Trophoblast cell (in vitro differentiated cells and primary cell): Measurements from ENCODE around the gene KCNS3.

Experiments
- DNase-seq, 2 donors: peaks; one replicate each; pipeline ENCODE4 v3.0.0-alpha.2; 2016
- H2AFZ ChIP-seq: 2 replicates; pipeline ENCODE4 v1.6.1; 2013; ENCODE audit warnings: low read length, moderate library complexity, mild to moderate bottlenecking; ENCODE audit not compliant: insufficient read depth, poor library complexity
- H2AK5ac ChIP-seq: 2 replicates; pipeline ENCODE4 v1.6.1; 2013; ENCODE audit warnings: mild to moderate bottlenecking, low read length
- H2BK120ac ChIP-seq: 2 replicates; pipeline ENCODE4 v1.6.1; 2013; ENCODE audit warnings: low read length, mild to moderate bottlenecking, moderate library complexity; ENCODE audit not compliant: insufficient read depth, poor library complexity
- H2BK12ac ChIP-seq: 2 replicates; pipeline ENCODE4 v1.6.1; 2013; ENCODE audit warnings: mild to moderate bottlenecking, low read length, moderate library complexity
- H2BK5ac ChIP-seq: 2 replicates; pipeline ENCODE4 v1.6.1; 2013; ENCODE audit warnings: low read length, low read depth, moderate library complexity, mild to moderate bottlenecking; ENCODE audit not compliant: poor library complexity
- H3K14ac ChIP-seq: 2 replicates; pipeline ENCODE4 v1.6.1; 2013; ENCODE audit warnings: mild to moderate bottlenecking, low read length
- H3K18ac ChIP-seq: 2 replicates; pipeline ENCODE4 v1.6.1; 2013; ENCODE audit warnings: mild to moderate bottlenecking, low read length
- H3K23ac ChIP-seq: 2 replicates; pipeline ENCODE4 v1.6.1; 2013; ENCODE audit warnings: low read length
- H3K27ac ChIP-seq: 2 replicates; pipeline ENCODE4 v1.5.1; 2013; ENCODE audit warnings: low read depth, mild to moderate bottlenecking, inconsistent platforms, low read length, moderate library complexity
- H3K27me3 ChIP-seq: 2 replicates; pipeline ENCODE4 v1.6.1; 2013; ENCODE audit warnings: inconsistent platforms, mild to moderate bottlenecking, low read length, moderate library complexity; ENCODE audit not compliant: insufficient read depth
- H3K36me3 ChIP-seq, 2 experiments: 1 replicate in 1 of 2; 2 replicates in 1 of 2; pipeline ENCODE4 v1.6.1; 2013; ENCODE audit warnings: low read length in 2 of 2, mild to moderate bottlenecking in 2 of 2, moderate library complexity in 1 of 2; ENCODE audit not compliant: insufficient read depth in 2 of 2, control insufficient read depth in 1 of 2
- H3K4ac ChIP-seq: 2 replicates; pipeline ENCODE4 v1.6.1; 2013; ENCODE audit warnings: low read depth, mild to moderate bottlenecking, low read length, moderate library complexity
- H3K4me1 ChIP-seq, 2 experiments: 1 replicate in 1 of 2; 2 replicates in 1 of 2; pipeline ENCODE4 v1.6.1; 2013; ENCODE audit warnings: low read length in 2 of 2, mild to moderate bottlenecking in 2 of 2, moderate library complexity in 1 of 2; ENCODE audit not compliant: insufficient read depth in 2 of 2, control insufficient read depth in 1 of 2
- H3K4me2 ChIP-seq: 2 replicates; pipeline ENCODE4 v1.6.1; 2013; ENCODE audit warnings: inconsistent platforms, mild to moderate bottlenecking, low read length, moderate library complexity
- H3K4me3 ChIP-seq: 2 replicates; pipeline ENCODE4 v1.5.1; 2013; ENCODE audit warnings: mild to moderate bottlenecking, low read depth, low read length, inconsistent platforms
- H3K79me1 ChIP-seq: one replicate; pipeline ENCODE4 v1.6.1; 2013; ENCODE audit warnings: low read length
- H3K79me2 ChIP-seq: 2 replicates; pipeline ENCODE4 v1.6.1; 2013; ENCODE audit warnings: low read length, mild to moderate bottlenecking; ENCODE audit not compliant: control insufficient read depth, insufficient read depth, poor library complexity
- H3K9ac ChIP-seq: 2 replicates; pipeline ENCODE4 v1.6.1; 2013; ENCODE audit warnings: mild to moderate bottlenecking, low read length
- H3K9me3 ChIP-seq: 2 replicates; pipeline ENCODE4 v1.6.1; 2013; ENCODE audit warnings: low read depth, mild to moderate bottlenecking, control low read depth, inconsistent platforms, low read length; ENCODE audit not compliant: insufficient read depth
- H4K12ac ChIP-seq: 2 replicates; pipeline ENCODE4 v1.6.1; 2013; ENCODE audit warnings: low read depth, mild to moderate bottlenecking, low read length, moderate library complexity
- H4K8ac ChIP-seq: 2 replicates; pipeline ENCODE4 v1.6.1; 2013; ENCODE audit warnings: low read depth, mild to moderate bottlenecking, low read length, moderate library complexity
- H4K91ac ChIP-seq: one replicate; pipeline ENCODE4 v1.6.1; 2013; ENCODE audit warnings: low read depth, mild to moderate bottlenecking, low read length, moderate library complexity
- WGBS: extraction: QIAGEN DNeasy Blood & Tissue Kit; methylation state at CpG from one replicate; pipeline ENCODE4 v1.1.7; 2013; ENCODE audit warnings: missing lambda C conversion rate; ENCODE audit not compliant: insufficient read length, insufficient coverage; ENCODE audit errors: extremely low coverage; 5-methylcytosine and 5-hydroxymethylcytosine counted together

The KCNS3 gene

GRCh38 chr2:17901246-17901645 is 22.8 kb downstream of the KCNS3 start:
- Histone ChIP-seq H2AK5ac (no peak overlapping the region), H3K9me3 (no peaks in the 10 kb centered on the region), H3K14ac (no peak overlapping the region), H4K8ac (no peak overlapping the region), H3K23ac (no peak overlapping the region), H3K4me3 (no peak overlapping the region), H3K27me3 (no peaks in the 10 kb centered on the region), H3K79me2 (no peaks in the 10 kb centered on the region), H3K18ac (no peak overlapping the region), H2AFZ (no peak overlapping the region), H3K4ac (no peak overlapping the region), H2BK5ac (no peak overlapping the region), H3K4me1 (no peaks in the 10 kb centered on the region), H3K79me1 (no peaks in the 10 kb centered on the region), H4K12ac (no peak overlapping the region), H3K36me3 (no peaks in the 10 kb centered on the region), H2BK120ac (no peak overlapping the region), H4K91ac (no peak overlapping the region), H3K9ac (no peak overlapping the region), H3K27ac (no peak overlapping the region), H2BK12ac (no peak overlapping the region), H3K4me2 (no peak overlapping the region)
- WGBS = no CpG with 5 or more reads among the region's 5 CpGs
- DNase-seq = no peak

- H3K27me3 ChIP-seq = no peaks in the 10 kb centered on the region
- no peak overlapping the region for H3K14ac ChIP-seq
- H3K79me2 ChIP-seq = no peaks in the 10 kb centered on the region
- no peak overlapping the region for H2AK5ac ChIP-seq
- H3K4ac ChIP-seq = no peak overlapping the region
- H3K9me3 ChIP-seq = no peaks in the 10 kb centered on the region
- H2BK120ac ChIP-seq = no peak overlapping the region
- H2BK5ac ChIP-seq = no peak overlapping the region
- H3K4me2 ChIP-seq = no peak overlapping the region
- WGBS = no CpG with 5 or more reads among the region's 5 CpGs
- no peak overlapping the region for H4K12ac ChIP-seq
- no peak overlapping the region for H4K91ac ChIP-seq
- H3K27ac ChIP-seq = no peak overlapping the region
- H4K8ac ChIP-seq = no peak overlapping the region
- no peaks in the 10 kb centered on the region for H3K79me1 ChIP-seq
- no peak overlapping the region for H2BK12ac ChIP-seq
- no peak for DNase-seq
- H3K18ac ChIP-seq = no peak overlapping the region
- no peaks in the 10 kb centered on the region for H3K36me3 ChIP-seq
- H3K9ac ChIP-seq = no peak overlapping the region
- no peak overlapping the region for H3K4me3 ChIP-seq
- H3K23ac ChIP-seq = no peak overlapping the region
- no peak overlapping the region for H2AFZ ChIP-seq
- H3K4me1 ChIP-seq = no peaks in the 10 kb centered on the region
Measured at GRCh38 chr2:17910980-17911379, 32.5 kb downstream of the KCNS3 start.

- H4K91ac ChIP-seq = no peak overlapping the region
- H2BK120ac ChIP-seq = no peak overlapping the region
- H4K12ac ChIP-seq = no peak overlapping the region
- H3K36me3 ChIP-seq = no peaks in the 10 kb centered on the region
- no peak for DNase-seq
- no peak overlapping the region for H2AFZ ChIP-seq
- H3K27me3 ChIP-seq = no peaks in the 10 kb centered on the region
- H3K4me3 ChIP-seq = no peak overlapping the region
- H2BK5ac ChIP-seq = no peak overlapping the region
- no peaks in the 10 kb centered on the region for H3K79me1 ChIP-seq
- H3K4me2 ChIP-seq = no peak overlapping the region
- H3K27ac ChIP-seq = no peak overlapping the region
- no CpG with 5 or more reads among the region's 5 CpGs for WGBS
- no peak overlapping the region for H2BK12ac ChIP-seq
- H3K79me2 ChIP-seq = no peaks in the 10 kb centered on the region
- H3K23ac ChIP-seq = no peak overlapping the region
- no peak overlapping the region for H3K14ac ChIP-seq
- H3K9me3 ChIP-seq = no peaks in the 10 kb centered on the region
- H3K9ac ChIP-seq = no peak overlapping the region
- H4K8ac ChIP-seq = no peak overlapping the region
- no peak overlapping the region for H3K18ac ChIP-seq
- no peaks in the 10 kb centered on the region for H3K4me1 ChIP-seq
- H3K4ac ChIP-seq = no peak overlapping the region
- H2AK5ac ChIP-seq = no peak overlapping the region
Measured at GRCh38 chr2:17911491-17912260, 33.2 kb downstream of the KCNS3 start.

- H3K4ac ChIP-seq = no peak overlapping the region
- no peaks in the 10 kb centered on the region for H3K27me3 ChIP-seq
- no peak overlapping the region for H2AK5ac ChIP-seq
- H2BK12ac ChIP-seq = no peak overlapping the region
- no peak overlapping the region for H4K8ac ChIP-seq
- no peak overlapping the region for H3K23ac ChIP-seq
- DNase-seq = no peak
- H3K4me1 ChIP-seq = no peaks in the 10 kb centered on the region
- no peak overlapping the region for H3K27ac ChIP-seq
- no peaks in the 10 kb centered on the region for H3K36me3 ChIP-seq
- H2BK5ac ChIP-seq = no peak overlapping the region
- no CpG with 5 or more reads among the region's 5 CpGs for WGBS
- H3K18ac ChIP-seq = no peak overlapping the region
- no peaks in the 10 kb centered on the region for H3K79me2 ChIP-seq
- no peak overlapping the region for H3K4me2 ChIP-seq
- H3K9me3 ChIP-seq = no peaks in the 10 kb centered on the region
- H4K12ac ChIP-seq = no peak overlapping the region
- H3K14ac ChIP-seq = no peak overlapping the region
- H3K9ac ChIP-seq = no peak overlapping the region
- no peak overlapping the region for H3K4me3 ChIP-seq
- H3K79me1 ChIP-seq = no peaks in the 10 kb centered on the region
- H2BK120ac ChIP-seq = no peak overlapping the region
- no peak overlapping the region for H4K91ac ChIP-seq
- H2AFZ ChIP-seq = no peak overlapping the region
Measured at GRCh38 chr2:17912266-17912691, 33.8 kb downstream of the KCNS3 start.
